HepG2 (cell line): ENCODE measurements around the gene ZNF732. TPM values are rescaled to one million over a fixed set of nuclear protein-coding genes. Genes with fewer than 3 reads are reported as not detected.

Experiments
- ATAC-seq: fragments of 200-7000 bp; cut with Tn5 transposase; 3 replicates; pipeline ENCODE4 v1.9.1; 2020; ENCODE audit warnings: mild to moderate bottlenecking, moderate library complexity
- BruUV-seq: library from RNA; stranded (reverse); fragments of 400-500 nt; replicated peaks from 2 replicates; lab custom pipeline; 2021; lab: Mats Ljungman, UMichigan
- CTCF ChIA-PET: fragments of 300-600 bp; formaldehyde crosslinking; extraction: SDS; loops from one replicate; lab custom pipeline; 2021; ENCODE audit warnings: low total read pairs, inconsistent platforms, low intra/inter-chr PET ratio; lab: Yijun Ruan, JAX
- POLR2A ChIA-PET: fragments of 350-600 bp; sonication (Branson Sonifier 250); formaldehyde crosslinking; loops from one replicate; lab custom pipeline; 2020; ENCODE audit warnings: antibody characterized with exemption, inconsistent platforms; lab: Yijun Ruan, JAX
- DNase-seq: peaks from one replicate; pipeline ENCODE4 v3.0.0-alpha.2; 2015; ENCODE audit warnings: low spot score
- FAIRE-seq: peaks from 3 replicates; lab custom pipeline; 2011; peaks lifted over from hg19 to GRCh38; lab: Jason Lieb, UNC
- H2AFZ ChIP-seq: one replicate; pipeline ENCODE4 v1.6.1; 2011; ENCODE audit warnings: low read length, inconsistent platforms
- H3K27ac ChIP-seq: fragments of 300-600 bp; 3 replicates; pipeline ENCODE4 v1.8.0; 2011; ENCODE audit warnings: mixed run types, mild to moderate bottlenecking, mixed read lengths, low read length, inconsistent platforms; ENCODE audit not compliant: insufficient read depth; ENCODE audit errors: extremely low read length
- H3K27me3 ChIP-seq, 2 experiments: fragments of 200-600 bp in 1 of 2; 2 replicates in 1 of 2; 3 replicates in 1 of 2; pipeline versions ENCODE4 v1.6.0 to v1.8.0; 2011; ENCODE audit warnings: low read length in 2 of 2, mild to moderate bottlenecking in 2 of 2, moderate library complexity in 2 of 2, inconsistent platforms in 1 of 2; ENCODE audit not compliant: insufficient read depth in 2 of 2, control insufficient read depth in 1 of 2
- H3K36me3 ChIP-seq, 2 experiments: fragments of 200-600 bp in 1 of 2; replicated peaks in 1 of 2; 2 replicates in 1 of 2; 3 replicates in 1 of 2; pipeline versions ENCODE4 v1.5.1 to v1.8.0; 2011; ENCODE audit warnings: low read length in 2 of 2, inconsistent platforms in 1 of 2; ENCODE audit not compliant: insufficient read depth in 2 of 2, control insufficient read depth in 1 of 2
- H3K4me1 ChIP-seq: 2 replicates; pipeline ENCODE4 v1.5.1; 2012; ENCODE audit warnings: low read length, inconsistent platforms; ENCODE audit not compliant: insufficient read depth
- H3K4me2 ChIP-seq: 2 replicates; pipeline ENCODE4 v1.6.0; 2011; ENCODE audit warnings: low read depth, low read length, inconsistent platforms
- H3K4me3 ChIP-seq, 3 experiments: fragments of 200-600 bp in 1 of 3; sonication (generic), shearing (Covaris generic) in 1 of 3; replicated peaks in 1 of 3; 2 replicates each; pipeline ENCODE4 v1.5.1; 2011 to 2016; ENCODE audit warnings: low read length in 3 of 3, inconsistent platforms in 2 of 3, low read depth in 2 of 3, mild to moderate bottlenecking in 2 of 3, control low read depth in 1 of 3, mixed read lengths in 1 of 3; ENCODE audit not compliant: insufficient read depth in 1 of 3
- H3K79me2 ChIP-seq: one replicate; pipeline ENCODE4 v1.6.1; 2011; ENCODE audit warnings: low read length, inconsistent platforms; ENCODE audit not compliant: insufficient read depth
- H3K9ac ChIP-seq: 2 replicates; pipeline ENCODE4 v1.6.0; 2011; ENCODE audit warnings: mild to moderate bottlenecking, low read depth, low read length, inconsistent platforms; ENCODE audit not compliant: insufficient read depth
- H3K9me3 ChIP-seq: 2 replicates; pipeline ENCODE4 v1.5.1; 2012; ENCODE audit warnings: mild to moderate bottlenecking, low read length
- H4K20me1 ChIP-seq: 2 replicates; pipeline ENCODE4 v1.6.0; 2011; ENCODE audit warnings: inconsistent platforms, mild to moderate bottlenecking, low read length, moderate library complexity; ENCODE audit not compliant: insufficient read depth
- CHD2 ChIP-seq: IDR thresholded peaks from 2 replicates; pipeline ENCODE4 v1.6.1; 2011; ENCODE audit warnings: low read depth, low read length, improper control_type of control experiment
- FOXK2 ChIP-seq: fragments of 450-650 bp; IDR thresholded peaks from 2 replicates; pipeline ENCODE4 v1.6.1; 2016
- GFI1 ChIP-seq: sonication (generic); formaldehyde crosslinking; IDR thresholded peaks from 2 replicates; pipeline ENCODE4 v1.5.0; 2020; ENCODE audit warnings: missing genetic modification reagents, mild to moderate bottlenecking, borderline replicate concordance
- HMGA1 ChIP-seq: sonication (generic); formaldehyde crosslinking; conservative IDR thresholded peaks from 2 replicates; pipeline ENCODE4 v1.4.0; 2020; ENCODE audit warnings: missing genetic modification reagents
- IRX3 ChIP-seq: sonication (generic); formaldehyde crosslinking; IDR thresholded peaks from 2 replicates; pipeline ENCODE4 v1.8.1; 2023; ENCODE audit warnings: mild to moderate bottlenecking, low read depth, missing genetic modification reagents, borderline replicate concordance
- KLF9 ChIP-seq: IDR thresholded peaks from 2 replicates; pipeline ENCODE4 v1.6.1; 2016; ENCODE audit warnings: low read depth
- KMT2A ChIP-seq: sonication (generic); formaldehyde crosslinking; IDR thresholded peaks from 2 replicates; pipeline ENCODE4 v1.4.0; 2020; ENCODE audit warnings: missing genetic modification reagents
- SP2 ChIP-seq: sonication (generic); formaldehyde crosslinking; IDR thresholded peaks from 2 replicates; pipeline ENCODE4 v1.5.1; 2020; ENCODE audit warnings: mild to moderate bottlenecking, missing genetic modification reagents
- TAF1 ChIP-seq: sonication (generic); formaldehyde crosslinking; IDR thresholded peaks from 2 replicates; pipeline ENCODE4 v1.4.0; 2020; ENCODE audit warnings: missing genetic modification reagents
- ZEB1 ChIP-seq: IDR thresholded peaks from 2 replicates; pipeline ENCODE4 v1.6.1; 2012; ENCODE audit warnings: mild to moderate bottlenecking, low read depth, inconsistent platforms; ENCODE audit not compliant: insufficient replicate concordance
- ZFP36L1 ChIP-seq: sonication (generic); formaldehyde crosslinking; IDR thresholded peaks from 2 replicates; pipeline ENCODE4 v1.8.0; 2022; ENCODE audit warnings: mild to moderate bottlenecking, missing genetic modification reagents, moderate library complexity
- ZFP62 ChIP-seq: sonication (generic); formaldehyde crosslinking; IDR thresholded peaks from 2 replicates; pipeline ENCODE4 v1.4.0; 2020; ENCODE audit warnings: missing genetic modification reagents
- ZNF317 ChIP-seq: sonication (generic); formaldehyde crosslinking; IDR thresholded peaks from 2 replicates; pipeline ENCODE4 v1.5.0; 2020; ENCODE audit warnings: mild to moderate bottlenecking, missing genetic modification reagents
- ZNF441 ChIP-seq: sonication (generic); formaldehyde crosslinking; IDR thresholded peaks from 2 replicates; pipeline ENCODE4 v1.7.0; 2021; ENCODE audit warnings: missing genetic modification reagents, borderline replicate concordance
- ZNF460 ChIP-seq: sonication (generic); formaldehyde crosslinking; IDR thresholded peaks from 2 replicates; pipeline ENCODE4 v1.5.1; 2020; ENCODE audit warnings: missing genetic modification reagents, mild to moderate bottlenecking, borderline replicate concordance
- ZNF737 ChIP-seq: sonication (generic); formaldehyde crosslinking; IDR thresholded peaks from 2 replicates; pipeline ENCODE4 v1.5.0; 2020; ENCODE audit warnings: missing genetic modification reagents, mild to moderate bottlenecking, borderline replicate concordance
- ZNF878 ChIP-seq: sonication (generic); formaldehyde crosslinking; IDR thresholded peaks from 2 replicates; pipeline ENCODE4 v1.8.1; 2023; ENCODE audit warnings: mild to moderate bottlenecking, missing genetic modification reagents, moderate library complexity
- WGBS: methylation state at CpG from one replicate; pipeline ENCODE4 v1.1.6; 2017; ENCODE audit warnings: low lambda C conversion rate; 5-methylcytosine and 5-hydroxymethylcytosine counted together
- in situ Hi-C: cut with HindIII; loops from 2 replicates; pipeline ENCODE4 v1.10.0; 2017; ENCODE audit warnings: low pct_unique_long_range_greater_than_20kb; ENCODE audit not compliant: extremely low pct_ligation_motif_present
- intact Hi-C: fragments of 100-400 bp; cut with micrococcal nuclease; formaldehyde crosslinking; loops from one replicate; pipeline ENCODE4 v1.10.0; 2022; ENCODE audit not compliant: unreplicated experiment
- polyA plus RNA-seq, 8 experiments: library from polyadenylated mRNA; depleted of rRNA in 3 of 8; stranded (reverse) in 7 of 8; unstranded in 1 of 8; fragments of >200 nt; fragmentation: Illumina TruSeq in 4 of 8; extraction: Trizol in 4 of 8; gene quantifications; 2 replicates each; pipeline versions ENCODE4 v1.2.1 to v1.2.3, GENCODE V29; 2011 to 2016; ENCODE audit warnings: low read depth in 4 of 8, missing spikeins in 1 of 8, mixed read lengths in 1 of 8; ENCODE audit not compliant: insufficient read depth in 1 of 8
- total RNA-seq, 5 experiments: library from RNA; depleted of rRNA; stranded (reverse); fragments of >200 nt; fragmentation: Illumina TruSeq; extraction: Trizol; gene quantifications; 2 replicates each; pipeline ENCODE4 v1.2.3, GENCODE V29; 2016; ENCODE audit warnings: low read depth in 1 of 5
- TF ChIP-seq, protein P1 (sequence below): sonication (generic); formaldehyde crosslinking; IDR thresholded peaks from 2 replicates; pipeline ENCODE4 v1.4.0; 2020; ENCODE audit warnings: missing genetic modification reagents, borderline replicate concordance
- TF ChIP-seq, protein P2 (sequence below): sonication (generic); formaldehyde crosslinking; IDR thresholded peaks from 2 replicates; pipeline ENCODE4 v1.5.0; 2020; ENCODE audit warnings: missing genetic modification reagents, mild to moderate bottlenecking, borderline replicate concordance
- TF ChIP-seq, protein P3 (sequence below): fragments of 450-650 bp; IDR thresholded peaks from 2 replicates; pipeline ENCODE4 v1.6.1; 2016

The ZNF732 gene
- total and polyA plus RNA-seq, 2 of the 13 experiments (the other 11 are each of a cell fraction or from before 2014, with no cell fraction given): not detected

DNA sequence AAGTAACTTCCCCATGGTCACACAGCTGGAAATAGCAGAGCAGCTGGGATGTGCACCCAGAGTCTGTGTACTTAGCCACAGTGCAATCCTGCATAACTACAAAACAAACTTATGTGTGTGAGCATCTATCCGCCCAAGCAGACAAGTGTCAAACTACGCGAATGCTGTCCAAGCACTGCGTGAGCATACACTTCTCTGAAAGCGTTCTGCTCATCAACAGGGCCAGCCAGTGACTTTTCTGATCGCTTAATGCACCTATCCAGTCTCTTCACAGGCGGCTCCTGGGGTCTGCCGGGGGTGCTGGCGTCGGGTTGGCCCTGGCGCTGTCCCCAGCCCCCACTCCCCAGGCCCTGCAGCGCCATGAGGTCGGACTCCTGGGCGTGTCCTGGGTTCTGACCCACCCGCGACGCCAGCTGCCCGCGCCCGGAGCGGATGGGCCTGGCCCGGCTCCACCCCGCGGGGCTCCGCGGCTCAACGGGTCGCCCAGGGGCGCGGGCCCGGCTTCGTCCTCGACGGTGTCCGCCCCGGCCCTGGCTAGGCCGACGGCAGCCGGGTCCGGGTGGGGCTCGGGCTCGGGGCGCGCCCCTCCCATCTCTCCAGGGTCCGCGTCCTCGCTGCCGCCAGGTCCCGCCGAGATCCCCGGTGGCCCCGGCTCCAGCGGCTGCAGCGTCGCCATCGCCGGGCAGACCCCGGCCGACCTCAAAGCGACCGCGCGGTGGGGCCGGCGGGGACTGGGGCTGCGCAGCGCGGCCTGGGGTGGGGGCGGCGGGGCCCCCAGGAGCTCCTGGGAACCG, 31.0 kb upstream of the ZNF732 start (continued):
- TF ChIP-seq IRX3 (CRISPR knock-in tag): no peak

DNA sequence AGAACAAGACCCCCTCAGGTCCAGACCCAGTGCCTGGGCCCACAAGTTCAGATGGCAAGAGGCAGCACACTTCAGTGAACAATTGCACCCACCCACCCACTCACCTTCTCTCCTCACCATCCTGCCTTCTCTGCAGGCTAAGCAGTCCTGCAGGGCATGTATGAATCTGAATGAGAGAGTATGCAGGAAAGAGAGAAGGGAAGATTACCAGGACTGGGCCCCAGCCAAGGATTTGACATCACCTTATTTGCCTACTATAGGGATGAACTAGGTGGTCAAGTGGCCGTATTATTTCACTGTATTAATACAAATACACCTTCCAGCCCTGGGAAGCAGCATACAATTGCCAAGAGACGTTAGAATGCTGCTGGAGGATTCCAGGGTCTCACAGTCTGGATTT, 30.2 kb upstream of the ZNF732 start:
- Histone ChIP-seq H3K9ac (no peak overlapping the region), H4K20me1 (no peaks in the 10 kb centered on the region), H2AFZ (no peak overlapping the region), H3K36me3 (no peaks in the 10 kb centered on the region), H3K4me3 (no peak overlapping the region), H3K27me3 (no peaks in the 10 kb centered on the region), H3K9me3 (peaks cover 87% of the 10 kb centered on the region), H3K4me1 (no peaks in the 10 kb centered on the region), H3K4me2 (no peak overlapping the region), H3K27ac (no peak overlapping the region), H3K79me2 (no peaks in the 10 kb centered on the region)
- in situ Hi-C loops (no loop called here), intact Hi-C loops (no loop called here)
- 11% methylated on average over 1 of the region's 2 CpGs for WGBS
- no peak for DNase-seq
- FAIRE-seq: no peak
- ChIA-PET POLR2A (no interaction called here), CTCF (no interaction called here)
- no peak for ATAC-seq
- TF ChIP-seq ZEB1 (no peak), ZNF460 (no peak), ZNF317 (CRISPR knock-in tag) (no peak), ZNF441 (CRISPR knock-in tag) (no peak), ZNF737 (CRISPR knock-in tag) (no peak), KLF9 (CRISPR knock-in tag) (no peak), ZFP62 (CRISPR knock-in tag) (no peak), TAF1 (CRISPR knock-in tag) (no peak), FOXK2 (no peak), KMT2A (CRISPR knock-in tag) (no peak), CHD2 (no peak), GFI1 (CRISPR knock-in tag) (no peak), ZFP36L1 (CRISPR knock-in tag) (no peak), ZNF878 (no peak), HMGA1 (CRISPR knock-in tag) (no peak), SP2 (no peak)
- TF ChIP-seq, protein P1, sequence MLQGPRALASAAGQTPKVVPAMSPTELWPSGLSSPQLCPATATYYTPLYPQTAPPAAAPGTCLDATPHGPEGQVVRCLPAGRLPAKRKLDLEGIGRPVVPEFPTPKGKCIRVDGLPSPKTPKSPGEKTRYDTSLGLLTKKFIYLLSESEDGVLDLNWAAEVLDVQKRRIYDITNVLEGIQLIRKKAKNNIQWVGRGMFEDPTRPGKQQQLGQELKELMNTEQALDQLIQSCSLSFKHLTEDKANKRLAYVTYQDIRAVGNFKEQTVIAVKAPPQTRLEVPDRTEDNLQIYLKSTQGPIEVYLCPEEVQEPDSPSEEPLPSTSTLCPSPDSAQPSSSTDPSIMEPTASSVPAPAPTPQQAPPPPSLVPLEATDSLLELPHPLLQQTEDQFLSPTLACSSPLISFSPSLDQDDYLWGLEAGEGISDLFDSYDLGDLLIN (CRISPR knock-in tag): no peak
- TF ChIP-seq, protein P2, sequence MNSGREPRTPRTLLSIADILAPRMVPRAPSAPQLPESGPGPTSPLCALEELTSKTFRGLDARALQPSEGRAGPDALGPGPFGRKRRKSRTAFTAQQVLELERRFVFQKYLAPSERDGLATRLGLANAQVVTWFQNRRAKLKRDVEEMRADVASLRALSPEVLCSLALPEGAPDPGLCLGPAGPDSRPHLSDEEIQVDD (CRISPR knock-in tag): no peak
- TF ChIP-seq, protein P3, sequence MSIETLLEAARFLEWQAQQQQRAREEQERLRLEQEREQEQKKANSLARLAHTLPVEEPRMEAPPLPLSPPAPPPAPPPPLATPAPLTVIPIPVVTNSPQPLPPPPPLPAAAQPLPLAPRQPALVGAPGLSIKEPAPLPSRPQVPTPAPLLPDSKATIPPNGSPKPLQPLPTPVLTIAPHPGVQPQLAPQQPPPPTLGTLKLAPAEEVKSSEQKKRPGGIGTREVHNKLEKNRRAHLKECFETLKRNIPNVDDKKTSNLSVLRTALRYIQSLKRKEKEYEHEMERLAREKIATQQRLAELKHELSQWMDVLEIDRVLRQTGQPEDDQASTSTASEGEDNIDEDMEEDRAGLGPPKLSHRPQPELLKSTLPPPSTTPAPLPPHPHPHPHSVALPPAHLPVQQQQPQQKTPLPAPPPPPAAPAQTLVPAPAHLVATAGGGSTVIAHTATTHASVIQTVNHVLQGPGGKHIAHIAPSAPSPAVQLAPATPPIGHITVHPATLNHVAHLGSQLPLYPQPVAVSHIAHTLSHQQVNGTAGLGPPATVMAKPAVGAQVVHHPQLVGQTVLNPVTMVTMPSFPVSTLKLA: no peak
- BruUV-seq: no TSS peak
